ENCODE results near the gene PKNOX2.
"Not testable (repeated sequence)": the region's sequence is repeated elsewhere in the genome, so short reads cannot be mapped to it uniquely, and the experiment has no call there.

Gene PKNOX2

DNA sequence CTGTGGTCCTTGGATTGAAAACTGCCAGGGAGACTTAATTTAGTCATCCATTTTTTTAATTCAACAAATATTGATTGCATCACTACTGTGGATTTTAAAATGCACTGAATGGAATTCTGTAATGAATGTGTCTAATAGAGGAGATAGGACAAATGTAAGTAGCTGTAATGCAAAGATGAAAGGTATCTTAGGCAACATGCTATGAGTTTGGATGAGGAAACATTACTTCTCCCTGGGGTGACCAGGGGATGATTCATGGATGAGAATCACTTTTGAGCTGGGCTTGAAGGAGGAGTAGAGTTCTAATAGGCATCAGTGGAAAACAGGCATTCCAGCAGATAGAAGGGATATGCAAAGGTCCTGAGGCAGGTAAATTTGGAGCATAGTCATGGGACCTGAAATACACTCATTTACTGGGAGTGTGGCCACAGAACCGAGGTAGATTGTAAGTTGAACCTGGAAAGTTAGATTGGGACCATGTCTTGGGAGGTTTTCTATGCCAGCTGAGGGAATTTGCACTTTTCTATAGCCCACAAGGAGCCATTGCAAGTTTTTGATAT lies 43.4 kb downstream of the PKNOX2 start:
- no peak for DNase-seq (ENCODE audit: low spot score)

DNA sequence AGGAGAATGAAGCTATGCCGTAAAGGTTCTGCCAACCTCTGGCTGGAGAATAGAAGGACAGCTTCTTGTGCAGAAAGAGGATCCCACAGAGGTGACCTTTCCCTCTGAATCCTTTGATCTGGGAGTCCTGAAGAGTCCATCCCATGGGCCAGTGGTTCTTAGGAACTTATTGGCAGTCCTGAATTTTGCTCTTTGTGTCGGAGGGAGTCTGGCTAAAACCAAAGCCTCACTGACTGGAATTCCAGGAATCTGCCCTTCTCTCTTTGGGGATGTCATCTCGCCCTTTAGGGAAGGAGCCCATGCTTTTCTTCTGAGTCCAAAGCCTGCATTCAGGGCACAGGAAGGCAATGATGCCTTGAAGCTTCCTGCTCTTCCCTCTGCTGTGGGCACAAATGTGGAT lies 45.5 kb downstream of the PKNOX2 start:
- no peak for DNase-seq (ENCODE audit: low spot score)

DNA sequence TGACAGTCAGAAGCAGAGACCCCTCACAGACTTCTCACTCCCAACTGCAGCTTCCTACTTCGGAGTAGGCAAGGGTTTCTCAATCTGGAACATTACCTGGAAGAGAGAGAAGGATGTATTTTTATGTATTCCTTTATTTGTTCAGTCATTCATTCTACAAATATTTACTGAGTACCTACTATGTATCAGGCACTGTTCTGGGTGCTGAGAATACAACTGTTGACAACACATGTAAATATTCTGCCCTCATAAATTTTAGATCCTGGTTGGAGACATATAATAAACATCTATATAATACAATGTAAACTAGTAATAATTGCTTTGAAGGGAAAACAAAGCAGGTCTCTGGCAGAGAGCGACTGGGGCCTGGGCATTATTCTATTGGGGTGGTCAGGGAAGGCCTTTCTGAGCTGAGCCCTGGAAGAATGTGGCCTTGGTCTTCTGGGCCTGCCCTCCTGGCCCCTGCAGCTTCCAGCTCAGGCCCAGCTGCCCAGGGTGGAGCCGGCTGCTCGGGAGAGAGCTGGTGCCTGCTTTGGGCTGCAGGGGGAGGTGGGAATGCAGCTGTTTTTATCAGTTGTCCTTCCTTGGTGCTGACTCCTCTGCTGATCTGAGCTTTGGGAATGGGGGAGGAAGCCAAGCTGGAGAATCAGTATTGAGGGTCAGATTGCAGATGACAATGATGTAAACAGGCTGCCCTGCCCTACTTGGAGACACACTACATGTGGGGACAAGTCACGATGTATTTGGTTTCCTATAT lies 46.8 kb downstream of the PKNOX2 start:
- no peak for DNase-seq (ENCODE audit: low spot score)

DNA sequence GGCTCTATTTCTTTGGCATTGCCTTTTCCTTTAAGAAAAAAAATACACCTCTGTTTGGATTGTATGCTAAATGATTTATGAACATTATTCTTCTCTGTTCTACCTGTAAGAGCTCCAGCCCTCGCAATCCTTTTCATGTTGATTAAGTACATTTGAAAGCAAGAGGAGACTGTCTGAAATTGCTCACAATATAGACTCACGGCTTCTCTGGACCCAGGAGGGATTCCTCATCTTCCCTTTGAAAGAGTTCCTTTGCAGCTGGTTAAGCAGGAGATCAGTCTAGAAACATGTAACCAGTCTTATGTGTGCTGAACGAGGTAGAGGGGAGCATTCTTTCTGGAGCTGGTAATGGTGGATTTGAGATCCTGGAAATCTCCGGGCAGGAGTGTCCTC lies 47.4 kb downstream of the PKNOX2 start:
- no peak for DNase-seq (ENCODE audit: low spot score)

DNA sequence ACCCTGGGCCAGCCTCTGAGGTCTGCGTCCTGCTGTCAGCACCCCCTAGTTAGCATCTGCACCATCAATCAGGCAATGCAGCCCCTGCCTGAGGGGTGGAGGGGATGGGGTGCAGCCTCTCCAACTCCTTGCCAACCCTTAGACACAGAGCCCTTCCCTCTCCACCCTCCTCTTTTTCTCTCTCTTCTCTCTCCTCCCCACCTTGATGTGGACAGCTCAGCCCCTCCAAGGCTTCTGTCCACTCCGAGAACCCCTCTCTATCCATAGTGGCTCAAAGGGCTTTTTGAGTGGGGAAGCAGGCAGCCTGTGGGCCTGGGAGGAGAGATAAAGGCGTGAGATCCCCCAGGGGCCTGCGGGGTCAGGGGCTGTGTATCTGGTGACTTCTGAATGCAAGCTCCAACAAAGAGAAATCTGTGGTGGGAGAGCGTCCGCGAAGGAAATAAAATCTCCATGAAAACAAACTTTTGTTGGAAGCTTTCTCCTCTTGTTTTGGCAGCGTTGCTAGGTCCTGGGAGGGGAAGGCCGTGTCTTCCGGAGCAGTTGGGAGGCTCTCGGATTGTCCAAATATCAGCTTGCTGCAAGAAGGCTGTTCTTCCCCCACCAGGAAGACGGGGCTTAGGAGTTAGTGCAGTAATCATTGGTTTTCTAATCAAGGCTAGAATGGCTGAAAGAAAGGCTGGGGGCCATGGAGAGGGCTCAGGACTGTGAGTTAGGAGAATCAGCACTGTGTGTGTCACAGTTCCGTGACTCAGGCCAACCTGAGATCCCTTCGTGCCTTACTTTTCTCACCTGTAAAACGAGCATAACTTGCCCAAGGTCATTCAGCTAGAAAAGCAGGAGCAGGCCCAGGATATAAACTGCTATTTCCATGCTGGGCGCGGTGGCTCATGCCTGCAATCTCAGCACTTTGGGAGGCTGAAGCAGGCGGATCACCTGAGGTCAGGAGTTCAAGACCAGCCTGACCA lies 50.3 kb downstream of the PKNOX2 start:
- no peak for DNase-seq (ENCODE audit: low spot score)

DNA sequence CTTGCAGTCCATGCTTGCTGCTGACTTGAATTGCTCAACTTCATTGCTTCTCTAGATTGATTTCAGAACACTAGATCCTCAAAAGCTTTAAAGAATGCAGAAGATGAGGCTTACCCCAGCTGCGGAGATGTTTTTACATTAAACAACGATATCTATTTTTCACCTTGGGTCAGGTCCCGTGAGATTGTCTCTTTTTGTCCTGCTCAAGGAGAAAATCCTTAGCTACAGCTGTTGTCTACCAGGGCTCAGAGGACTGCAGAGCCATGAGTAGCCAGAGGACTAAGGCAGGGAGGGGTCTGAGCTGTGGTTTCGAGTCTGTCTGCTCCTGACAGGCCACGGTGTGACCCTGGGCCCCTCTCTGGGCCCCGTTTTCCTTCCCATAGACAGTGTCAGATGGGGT lies 51.4 kb downstream of the PKNOX2 start:
- no peak for DNase-seq (ENCODE audit: low spot score)

DNA sequence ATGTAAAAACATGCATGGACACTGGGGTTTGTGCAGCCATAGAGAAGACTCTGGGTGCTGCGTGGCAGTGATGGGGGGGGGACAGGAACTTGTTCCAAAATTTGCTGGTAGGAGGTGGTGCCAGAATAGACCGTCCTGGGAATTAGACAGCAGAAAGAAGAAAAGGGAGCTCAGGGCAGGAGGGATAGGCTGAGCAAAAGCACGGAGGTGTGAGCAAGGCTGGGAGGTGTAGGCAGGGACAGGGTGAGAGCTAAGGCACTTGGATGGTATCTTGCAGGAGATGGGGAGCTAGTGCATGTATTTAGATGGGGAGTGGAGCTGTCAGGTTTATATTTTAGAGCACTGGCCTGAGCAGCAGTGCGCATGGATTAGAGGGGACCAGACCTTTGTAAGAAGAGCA lies 53.8 kb downstream of the PKNOX2 start:
- no peak for DNase-seq (ENCODE audit: low spot score)

DNA sequence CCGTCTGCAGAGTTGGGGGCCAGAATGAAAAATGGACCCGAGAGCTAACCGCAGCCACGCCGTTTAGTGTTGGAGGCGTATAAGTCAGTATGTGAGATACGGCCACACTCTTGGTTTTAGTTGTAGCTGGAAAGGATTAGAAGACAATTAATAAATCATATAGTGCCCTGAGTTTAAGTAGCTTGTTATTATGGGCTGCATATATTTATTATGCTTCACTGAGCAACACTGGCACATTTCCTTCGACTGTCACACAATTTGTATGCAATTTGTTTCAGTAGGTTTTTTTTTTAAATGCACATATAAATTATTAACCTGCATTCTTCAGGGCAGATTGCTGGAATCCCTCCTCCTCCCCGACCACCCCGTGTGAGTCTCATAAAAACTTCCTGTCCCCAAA lies 56.9 kb downstream of the PKNOX2 start:
- no peak for DNase-seq (ENCODE audit: low spot score)

DNA sequence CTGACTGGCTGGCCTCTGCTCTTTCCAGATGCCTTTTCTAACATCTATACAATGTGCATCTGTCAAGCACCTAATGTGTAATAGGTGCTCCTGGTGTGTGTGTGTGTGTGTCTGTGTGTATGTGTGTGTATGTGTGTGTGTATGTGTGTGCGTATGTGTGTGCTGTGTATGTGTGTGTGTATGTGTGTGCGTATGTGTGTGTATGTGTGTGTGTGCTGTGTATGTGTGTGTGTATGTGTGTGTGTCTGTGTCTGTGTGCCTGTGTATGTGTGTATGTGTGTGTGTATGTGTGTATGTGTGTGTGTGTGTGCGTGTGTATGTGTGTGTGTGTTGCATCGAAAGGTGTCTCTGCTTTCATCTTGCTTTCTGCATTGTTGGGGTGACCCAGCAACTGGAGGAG lies 57.9 kb downstream of the PKNOX2 start:
- no peak for DNase-seq (ENCODE audit: low spot score)

DNA sequence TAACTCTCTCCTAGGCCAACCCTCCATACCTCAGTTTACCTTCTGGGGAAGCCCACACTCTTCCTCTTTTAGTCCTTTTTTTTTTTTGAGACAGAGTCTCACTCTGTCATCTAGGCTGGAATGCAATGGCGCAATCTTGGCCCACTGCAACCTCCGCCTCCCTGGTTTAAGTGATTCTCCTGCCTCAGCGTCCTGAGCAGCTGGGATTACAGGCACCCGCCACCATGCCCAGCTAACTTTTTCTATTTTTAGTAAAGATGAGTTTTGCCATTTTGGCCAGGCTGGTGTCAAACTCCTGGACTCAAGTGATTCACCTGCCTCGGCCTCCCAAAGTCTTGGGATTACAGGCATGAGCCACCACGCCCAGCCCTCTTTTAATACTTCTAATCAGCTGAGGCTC lies 58.6 kb downstream of the PKNOX2 start:
- DNase-seq (ENCODE audit: low spot score) = not testable (repeated sequence)

DNA sequence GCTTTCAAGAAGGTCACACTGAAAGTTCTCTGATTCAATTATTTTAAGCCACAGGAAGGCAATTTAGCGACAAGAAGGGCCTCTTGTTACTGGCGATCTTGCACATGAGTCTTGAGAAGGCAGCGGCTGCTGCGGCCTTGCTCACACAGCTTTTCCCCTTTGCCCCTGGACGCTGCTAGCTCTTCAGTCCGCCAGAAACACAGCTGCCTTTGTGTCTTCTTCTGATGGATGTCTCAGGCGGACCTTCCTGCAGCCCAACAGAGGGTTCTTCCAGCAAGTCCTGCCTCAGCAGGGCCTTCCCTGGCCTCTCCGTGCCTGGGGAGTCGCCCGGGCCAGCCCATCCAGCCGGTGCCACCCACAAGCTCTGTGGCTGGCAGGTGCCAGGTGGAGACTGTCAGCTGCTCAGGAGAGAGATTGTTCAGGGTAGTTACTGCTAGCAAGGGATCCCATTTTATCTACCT lies 59.4 kb downstream of the PKNOX2 start:
- no peak for DNase-seq (ENCODE audit: low spot score)

DNA sequence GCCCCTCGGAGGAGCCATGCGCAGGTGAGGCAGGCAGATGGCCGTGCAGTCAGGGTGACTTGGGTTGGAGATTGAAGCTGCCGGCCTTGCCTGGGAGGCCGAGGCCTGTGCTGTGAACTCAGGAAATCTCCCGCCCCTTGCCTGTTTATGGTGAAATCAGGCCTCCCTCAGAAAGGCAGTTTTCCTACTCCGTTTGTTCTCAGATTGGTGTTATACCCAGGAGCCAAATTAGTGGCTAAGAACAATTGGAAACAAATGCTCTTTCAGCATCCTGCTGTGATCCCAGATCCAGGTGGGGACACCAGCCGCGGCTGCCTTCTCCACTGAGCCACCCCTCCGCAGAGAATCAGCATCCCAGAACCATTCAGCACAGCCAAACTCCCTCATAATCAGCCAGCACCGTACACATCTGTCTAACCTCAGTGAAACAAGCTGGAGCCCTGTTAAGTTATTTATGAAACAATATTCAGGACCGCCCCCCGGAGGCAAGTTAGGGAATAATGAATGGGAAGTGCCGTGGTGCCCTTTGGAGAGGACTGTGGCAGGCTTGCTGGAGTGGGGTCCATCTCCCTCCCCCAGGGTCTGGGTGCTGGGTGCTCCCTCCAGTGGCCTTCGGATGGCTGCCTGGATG lies 60.0 kb downstream of the PKNOX2 start:
- no peak for DNase-seq (ENCODE audit: low spot score)

DNA sequence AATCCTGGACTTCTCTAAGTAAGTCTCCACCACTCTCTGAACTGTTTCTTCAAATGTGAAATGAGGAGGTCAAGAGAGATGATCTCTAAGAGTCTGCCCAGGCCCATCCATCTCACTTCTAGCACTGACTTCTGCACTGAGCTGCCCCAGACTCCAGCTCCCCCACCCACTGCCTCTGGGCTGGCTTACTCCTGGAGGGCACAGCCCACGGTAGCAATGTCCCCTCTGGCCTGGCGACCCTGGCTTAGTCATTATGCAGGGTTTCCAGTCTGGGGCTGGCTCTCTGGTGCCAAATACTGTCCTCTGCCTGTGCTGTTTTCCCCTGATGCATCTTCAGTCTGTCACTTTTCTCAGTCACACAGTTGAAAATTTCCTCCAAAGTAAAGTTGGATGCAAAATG lies 60.9 kb downstream of the PKNOX2 start:
- no peak for DNase-seq (ENCODE audit: low spot score)

DNA sequence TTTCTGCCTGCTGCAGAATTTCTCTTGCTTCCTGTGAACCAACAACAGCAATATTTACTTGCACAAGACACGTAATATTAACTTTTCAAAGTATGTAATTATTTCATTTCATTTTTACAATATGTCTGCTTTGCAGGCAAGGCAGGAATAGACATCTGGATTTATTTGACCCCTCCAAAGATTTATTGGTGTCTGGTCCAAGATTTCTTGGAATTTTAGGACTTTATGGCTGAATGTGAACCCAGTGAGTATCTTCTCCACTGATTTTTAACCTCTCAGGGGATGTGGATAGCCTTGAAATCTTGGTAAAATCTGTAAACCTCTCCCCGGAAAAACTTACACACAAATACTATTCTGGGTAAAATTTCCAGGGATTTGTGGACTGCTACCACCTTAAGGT lies 61.5 kb downstream of the PKNOX2 start:
- DNase-seq (ENCODE audit: low spot score) = no peak

DNA sequence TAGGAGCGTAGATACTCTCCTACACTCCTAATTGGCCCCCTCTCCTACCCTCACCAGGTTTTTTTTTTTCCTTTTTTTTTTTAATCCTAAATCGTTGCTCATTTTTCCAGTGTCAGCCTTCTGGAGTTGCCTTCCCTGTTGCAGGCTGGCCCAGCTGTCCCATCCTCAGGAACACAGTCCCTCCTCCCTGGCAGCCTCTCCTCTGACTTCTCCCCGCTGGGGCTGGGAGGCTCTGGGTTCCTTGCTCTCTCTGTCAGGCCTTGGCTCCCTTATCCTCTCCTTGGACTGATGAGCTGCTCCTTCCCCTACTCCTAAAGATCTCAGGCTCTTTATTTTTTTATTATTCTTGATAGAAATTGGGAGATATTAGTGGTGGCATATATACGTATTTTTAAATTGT lies 62.2 kb downstream of the PKNOX2 start:
- no peak for DNase-seq (ENCODE audit: low spot score)

DNA sequence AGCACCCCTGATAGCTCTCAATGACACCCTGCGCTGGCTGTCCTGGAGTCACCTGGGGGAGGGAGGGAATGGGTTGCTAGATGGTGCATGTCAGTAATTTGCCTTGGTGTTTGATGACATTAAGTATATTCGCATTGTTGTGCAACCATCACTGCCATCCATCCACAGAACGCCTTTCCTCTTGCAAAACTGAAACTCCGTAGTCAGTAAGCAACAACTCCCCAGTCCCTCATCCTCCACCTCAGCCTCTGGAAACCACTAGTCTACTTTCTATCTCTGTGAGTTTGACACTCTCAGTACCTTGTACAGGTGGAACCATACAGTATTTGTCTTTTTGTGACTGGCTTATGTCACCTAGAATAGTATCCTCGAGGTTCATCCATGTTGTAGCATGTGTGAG lies 62.6 kb downstream of the PKNOX2 start:
- no peak for DNase-seq (ENCODE audit: low spot score)

DNA sequence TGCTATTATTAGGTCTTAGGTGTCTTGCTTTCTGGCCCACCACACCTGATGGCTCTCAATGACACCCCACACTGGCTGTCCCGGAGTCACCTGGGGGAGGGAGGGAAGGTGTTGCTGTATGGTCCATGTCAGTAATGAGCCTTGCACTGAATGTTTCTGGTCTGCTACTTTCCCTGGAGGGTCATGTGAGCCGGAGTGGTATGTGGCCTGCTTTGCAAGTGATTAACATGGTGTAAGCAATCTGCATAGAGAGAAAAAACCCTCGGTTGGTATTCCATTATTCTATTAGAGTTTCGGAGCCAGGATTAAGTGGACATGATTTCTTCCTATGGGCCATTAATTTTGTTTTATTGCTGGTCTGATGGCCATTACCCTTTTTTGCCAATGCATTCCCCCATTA lies 63.9 kb downstream of the PKNOX2 start:
- DNase-seq (ENCODE audit: low spot score) = no peak

DNA sequence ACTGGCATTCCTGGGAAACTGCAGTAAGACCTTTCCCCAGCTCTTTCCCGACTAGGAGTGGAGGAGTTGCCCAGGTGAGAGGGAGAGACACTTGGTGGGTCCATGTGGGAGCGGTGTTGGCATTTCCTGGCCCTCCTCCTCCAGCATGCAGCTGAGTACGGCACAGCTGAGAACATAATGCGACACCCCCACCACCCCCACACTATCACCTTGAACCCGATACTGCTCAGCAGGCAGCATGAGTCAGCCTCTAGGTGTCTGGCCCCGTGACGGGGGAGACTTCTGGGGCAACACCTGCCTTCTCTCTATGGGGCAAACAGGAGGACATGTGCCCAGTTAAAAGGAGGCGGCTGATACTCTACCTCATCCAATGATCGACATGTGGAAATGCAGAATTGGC lies 64.4 kb downstream of the PKNOX2 start:
- no peak for DNase-seq (ENCODE audit: low spot score)

DNA sequence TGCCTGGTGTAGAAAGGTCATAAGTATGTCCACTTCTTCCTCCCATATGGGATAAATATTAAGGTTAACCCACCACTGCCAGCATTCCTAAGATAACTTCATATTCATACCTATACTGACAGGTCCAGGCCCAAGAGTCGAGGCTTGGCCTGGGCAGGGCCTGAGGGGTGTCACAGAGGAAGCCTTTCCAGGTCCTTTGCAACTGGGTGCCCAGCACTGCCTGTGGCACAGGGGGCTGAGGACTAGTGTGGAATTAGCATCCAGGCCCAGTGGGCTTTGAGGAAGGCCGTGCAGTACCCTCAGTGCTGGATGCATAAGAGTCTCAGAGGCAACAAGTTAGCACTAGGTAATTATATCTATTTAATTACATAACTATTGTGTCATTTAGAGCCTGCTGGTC lies 65.4 kb downstream of the PKNOX2 start:
- no peak for DNase-seq (ENCODE audit: low spot score)

DNA sequence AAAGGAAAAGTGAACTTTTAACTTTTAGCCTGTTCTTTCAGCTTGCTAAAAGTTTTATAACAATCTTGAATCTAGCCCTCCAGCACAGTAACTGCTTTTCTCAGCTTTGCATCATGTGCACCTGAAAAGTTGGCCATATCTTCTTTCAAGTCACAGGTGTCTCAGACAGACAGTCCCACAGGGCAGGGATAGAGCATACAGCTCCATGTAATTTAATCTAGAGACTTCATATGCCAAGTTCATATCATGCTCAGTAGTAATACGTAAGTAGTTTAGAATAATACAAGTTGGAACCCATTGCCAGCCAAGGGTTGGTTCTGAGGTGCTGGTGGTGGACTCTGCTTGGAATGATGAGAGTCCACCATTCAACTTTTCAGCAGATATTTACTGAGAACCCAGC lies 68.6 kb downstream of the PKNOX2 start:
- DNase-seq (ENCODE audit: low spot score) = no peak

DNA sequence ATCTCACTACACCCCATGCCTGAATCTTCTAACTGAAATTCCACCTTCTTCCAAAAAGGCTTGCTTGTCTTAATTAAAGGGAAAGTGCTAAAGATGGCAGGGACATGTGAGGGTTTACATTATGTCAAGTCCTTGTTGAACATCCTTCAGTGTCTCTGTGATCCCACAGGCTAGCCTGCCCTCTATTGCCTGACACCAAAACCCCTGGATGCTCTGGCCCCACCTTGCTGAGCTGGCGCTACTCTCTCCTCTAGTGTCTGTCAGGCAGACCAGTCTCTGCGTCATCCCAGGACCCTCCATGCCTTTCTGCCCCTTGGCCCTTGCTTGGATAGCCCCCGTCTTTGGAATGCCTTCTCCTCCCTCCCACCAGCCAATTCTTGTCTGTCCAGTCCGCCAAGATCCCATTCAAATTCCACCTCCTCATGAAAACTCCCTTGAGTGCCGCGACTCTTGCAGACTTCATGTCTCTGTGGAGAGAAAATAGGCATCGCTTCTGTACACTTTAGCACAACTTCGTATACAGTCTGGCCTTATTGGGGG lies 69.3 kb downstream of the PKNOX2 start:
- no peak for DNase-seq (ENCODE audit: low spot score)

DNA sequence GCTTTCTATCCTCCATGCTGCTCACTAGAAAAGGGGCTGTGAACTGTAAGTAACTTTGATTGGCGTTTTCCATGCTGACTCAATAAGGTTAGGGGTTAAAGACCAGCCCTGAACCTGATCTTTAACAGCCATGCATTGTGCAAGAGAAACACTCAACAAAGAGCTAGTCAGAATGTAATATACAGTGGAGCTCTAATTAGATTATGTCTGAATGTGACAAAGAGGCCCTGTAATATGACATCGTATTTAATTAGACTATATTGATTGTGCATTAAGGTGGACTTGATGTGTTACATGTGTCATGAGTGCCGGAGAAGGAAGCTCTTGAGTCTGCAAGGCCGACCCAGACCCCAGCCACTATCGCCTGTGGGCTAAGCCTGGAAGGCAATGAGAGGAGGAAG lies 70.5 kb downstream of the PKNOX2 start:
- DNase-seq (ENCODE audit: low spot score) = no peak

Data from CD4-positive, alpha-beta T cell treated with Interleukin-6 at 100 ng/mL for 8 hours (primary cell).